HG02840 (cell line): Measurements from ENCODE around the gene SIGLECL1.

ENCODE experiments used
- ATAC-seq: cut with Tn5 transposase; IDR thresholded peaks from one replicate; pipeline ENCODE4 v1.9.1; 2021; ENCODE audit warnings: mild to moderate bottlenecking, moderate library complexity, moderate number of reproducible peaks; ENCODE audit not compliant: unreplicated experiment, low FRiP score

Gene SIGLECL1

DNA sequence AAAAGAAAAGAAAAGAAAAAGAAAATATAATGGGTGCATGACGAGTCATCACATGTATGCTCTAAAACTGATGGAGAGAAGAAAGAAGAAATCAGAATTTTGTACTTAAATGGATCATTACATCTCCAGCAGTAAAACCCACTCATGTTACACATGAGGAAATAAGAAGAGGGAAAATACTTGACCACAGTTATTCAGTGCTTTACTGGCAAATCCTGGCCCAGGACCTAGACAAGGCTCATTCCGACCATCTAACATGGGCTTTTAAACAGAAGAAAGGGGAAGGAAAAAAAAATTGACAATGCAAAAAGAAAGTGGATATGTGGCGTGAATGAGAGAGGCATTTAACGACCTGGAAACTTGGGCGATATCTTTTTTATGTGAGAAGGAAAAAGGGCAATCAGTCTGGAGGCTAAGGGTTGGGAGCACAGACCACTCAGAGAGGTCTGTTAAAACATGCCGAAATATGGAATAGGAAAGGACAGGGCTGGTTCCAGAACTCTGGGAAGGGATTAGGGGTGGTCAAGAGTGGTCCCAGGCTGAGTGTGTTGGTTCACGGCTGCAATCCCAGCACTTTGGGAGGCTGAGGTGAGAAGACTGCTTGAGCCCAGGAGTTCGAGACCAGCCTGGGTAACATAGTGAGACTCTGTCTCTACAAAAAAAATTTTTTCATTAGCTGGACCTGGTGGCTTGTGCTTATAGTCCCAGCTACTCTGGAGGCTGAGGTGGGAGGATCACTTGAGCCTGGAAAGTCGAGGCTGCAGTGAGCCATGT, 1.6 kb downstream of the SIGLECL1 start:
- no peak for ATAC-seq

DNA sequence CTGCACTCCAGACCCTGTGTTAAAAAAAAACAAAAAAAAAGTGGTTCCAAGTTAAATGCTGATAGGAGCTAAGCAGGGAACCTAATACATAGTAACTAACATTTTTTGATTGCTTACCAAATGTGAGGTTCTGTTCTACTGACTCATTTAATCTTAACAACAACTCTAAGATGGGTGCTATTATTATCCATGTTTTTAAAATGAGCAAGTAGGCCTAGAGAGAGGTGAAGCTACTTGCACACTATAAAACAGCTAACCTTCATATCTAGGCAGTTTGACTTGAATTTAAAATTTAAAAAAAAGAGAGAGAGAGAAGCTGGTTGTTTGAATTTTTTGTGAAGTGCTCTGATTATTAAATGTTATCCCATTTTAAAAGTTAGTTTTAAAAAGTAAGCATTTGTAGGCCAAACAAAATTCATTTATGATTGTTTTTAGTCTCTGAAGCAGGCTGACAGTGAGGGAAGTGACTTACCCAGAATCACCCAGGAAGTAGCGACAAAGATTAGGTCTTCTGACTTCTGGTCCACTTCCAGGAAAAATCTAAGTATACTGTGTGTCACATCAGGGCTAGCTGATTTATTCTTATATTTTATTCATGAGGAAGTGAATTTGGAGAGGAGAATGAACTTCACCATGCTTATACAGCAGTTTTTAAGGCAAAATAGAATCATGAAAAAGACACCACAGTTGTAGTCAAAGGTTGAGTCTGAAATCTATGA, 2.4 kb downstream of the SIGLECL1 start:
- ATAC-seq: no peak

DNA sequence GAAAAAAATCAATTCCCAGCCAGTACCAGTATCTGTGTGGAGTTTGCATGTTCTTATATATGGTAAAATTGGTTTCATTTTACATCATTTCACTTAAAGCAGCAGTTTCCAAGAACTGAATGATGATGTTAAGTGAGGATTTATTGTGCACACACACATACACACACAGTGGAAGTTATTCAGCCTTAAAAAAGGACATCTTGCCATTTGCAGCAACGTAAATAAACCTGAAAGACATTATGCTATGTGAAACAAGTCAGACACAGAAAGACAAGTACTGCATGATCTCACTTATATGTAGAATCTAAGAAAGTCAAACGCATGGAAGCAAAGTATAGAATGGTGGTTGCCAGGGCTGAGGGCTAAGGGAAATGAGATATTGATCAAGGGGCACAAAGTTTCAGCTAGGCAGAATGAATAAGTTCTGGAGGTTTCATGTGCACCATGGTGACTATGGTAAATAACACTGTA, 5.3 kb downstream of the SIGLECL1 start:
- no peak for ATAC-seq

DNA sequence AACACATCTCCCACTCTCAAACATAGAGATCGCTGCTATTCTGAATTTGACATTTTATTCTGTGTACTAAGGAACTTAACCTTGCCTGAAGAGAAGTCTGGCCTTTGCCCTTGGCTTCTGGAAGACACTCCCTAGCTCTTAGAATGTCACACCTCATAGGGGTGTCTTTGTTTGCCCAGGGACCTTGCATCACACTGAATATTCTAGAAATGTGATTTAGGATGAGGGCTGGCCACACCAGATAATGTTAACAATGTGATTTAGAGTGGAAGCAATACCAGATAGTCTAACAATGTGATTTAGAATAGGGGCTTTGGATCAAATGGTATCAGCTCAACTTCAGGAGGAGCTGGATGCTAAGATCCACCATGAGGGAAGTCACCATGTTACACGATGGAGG, 6.6 kb downstream of the SIGLECL1 start:
- no peak for ATAC-seq

- no peak for ATAC-seq
These were observed 7.6 kb downstream of the SIGLECL1 start for GRCh38 chr19:51258165-51259160.

- no peak for ATAC-seq
These were observed 8.7 kb downstream of the SIGLECL1 start for GRCh38 chr19:51259348-51260245.

DNA sequence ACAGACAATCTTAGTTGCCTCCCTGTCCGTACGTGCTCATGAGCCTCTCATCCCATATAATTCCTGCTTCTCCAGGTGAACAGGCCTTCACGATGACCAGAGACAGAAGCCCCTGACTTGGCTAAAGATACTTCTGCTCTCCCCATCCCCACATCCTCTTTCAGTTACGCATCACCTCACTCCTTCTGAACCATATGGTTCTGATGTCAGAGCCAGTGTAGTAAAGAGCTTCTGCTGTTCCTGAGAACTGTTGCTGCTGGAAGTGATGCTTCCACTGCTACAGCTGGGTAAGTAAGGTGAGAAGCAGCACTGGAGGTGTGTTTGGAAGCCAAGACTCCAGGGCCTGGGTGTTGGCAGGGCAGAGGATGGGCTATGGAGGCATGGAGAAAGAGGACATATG, 12.9 kb downstream of the SIGLECL1 start:
- ATAC-seq: no peak

GRCh38 chr19:51271067-51271466, 20.2 kb downstream of the SIGLECL1 start:
- no peak for ATAC-seq

DNA sequence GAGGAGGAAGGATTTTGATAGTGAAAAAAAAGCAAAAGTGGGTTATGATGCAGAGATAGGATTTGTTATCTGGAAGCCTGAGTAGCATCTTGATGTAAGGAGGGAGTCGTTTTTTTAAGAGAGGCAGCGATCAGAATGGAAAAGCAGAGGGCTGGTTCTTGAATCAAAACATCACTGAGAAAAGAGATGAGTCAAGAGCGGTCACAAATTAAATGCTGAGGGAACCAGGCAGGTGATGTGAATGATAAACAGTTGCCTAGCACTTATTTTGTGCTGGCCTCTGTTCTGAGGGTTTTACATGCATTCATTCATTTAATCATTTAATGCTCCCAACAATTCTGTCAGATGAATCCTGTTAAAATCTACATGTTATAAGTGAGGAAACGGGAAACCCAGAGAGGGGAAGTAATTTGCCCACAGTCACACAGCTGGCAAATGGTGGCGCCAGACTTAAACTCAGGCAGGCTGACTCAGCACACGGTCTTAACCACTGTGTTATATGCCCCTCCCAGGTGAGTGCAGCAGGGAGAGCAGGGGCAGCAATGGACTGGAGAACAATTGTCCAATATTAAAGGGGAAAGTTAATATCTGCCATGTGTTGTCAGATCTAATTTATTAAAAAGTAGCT, 21.4 kb downstream of the SIGLECL1 start:
- no peak for ATAC-seq

DNA sequence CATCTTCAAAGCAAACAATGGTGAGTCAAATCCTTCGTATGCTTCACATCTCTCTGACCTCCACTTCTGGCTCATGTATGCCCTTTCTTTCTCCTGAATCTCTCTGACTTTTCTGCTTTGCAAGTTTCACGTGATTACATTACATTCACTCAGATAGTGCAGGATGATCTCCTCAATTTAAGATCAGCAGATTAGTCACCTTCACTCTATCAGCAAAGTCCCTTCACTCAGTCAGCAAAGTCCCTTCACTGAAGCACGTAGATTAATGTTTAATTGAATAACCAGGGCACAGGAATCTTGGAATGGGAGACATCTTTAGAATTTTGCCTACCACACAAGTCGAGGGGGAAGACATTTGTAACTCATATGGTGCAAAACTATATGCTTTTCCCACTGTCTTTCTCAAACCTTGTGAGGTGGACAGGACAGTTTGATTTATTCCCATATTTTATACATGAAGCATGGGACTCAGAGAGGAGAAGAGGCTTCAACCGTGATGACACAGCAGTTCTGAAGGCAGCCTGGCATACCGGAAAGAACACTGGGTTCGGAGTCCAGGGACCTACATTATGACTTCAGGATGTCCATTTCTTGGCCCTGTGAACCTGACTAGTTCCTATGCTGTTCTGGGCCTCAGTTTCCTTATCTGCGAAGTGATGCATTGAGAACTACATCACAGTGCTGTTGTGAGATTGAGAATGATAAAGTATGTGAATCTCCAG, 23.3 kb downstream of the SIGLECL1 start:
- no peak for ATAC-seq

- no peak for ATAC-seq
These were observed 26.2 kb downstream of the SIGLECL1 start for GRCh38 chr19:51277112-51277511.

DNA sequence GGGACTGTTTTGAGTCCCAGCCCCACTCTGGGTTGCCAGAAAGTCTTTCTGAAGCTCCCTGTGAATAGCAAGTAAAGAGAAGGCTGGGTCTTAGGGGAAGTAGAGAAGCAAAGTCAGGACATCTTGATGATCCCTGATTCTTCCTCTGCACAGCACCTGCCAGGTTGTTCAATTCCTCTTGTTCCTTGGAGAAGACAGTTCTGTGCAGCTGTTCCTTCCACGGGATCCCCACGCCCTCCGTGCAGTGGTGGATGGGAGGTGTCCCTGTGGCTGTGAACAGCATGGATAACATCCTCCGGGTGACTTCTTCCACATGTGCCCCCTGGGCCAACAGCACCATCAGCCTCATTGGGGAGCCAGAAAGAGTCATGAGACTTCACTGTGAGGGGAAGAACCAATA, 31.5 kb downstream of the SIGLECL1 start:
- ATAC-seq: no peak

DNA sequence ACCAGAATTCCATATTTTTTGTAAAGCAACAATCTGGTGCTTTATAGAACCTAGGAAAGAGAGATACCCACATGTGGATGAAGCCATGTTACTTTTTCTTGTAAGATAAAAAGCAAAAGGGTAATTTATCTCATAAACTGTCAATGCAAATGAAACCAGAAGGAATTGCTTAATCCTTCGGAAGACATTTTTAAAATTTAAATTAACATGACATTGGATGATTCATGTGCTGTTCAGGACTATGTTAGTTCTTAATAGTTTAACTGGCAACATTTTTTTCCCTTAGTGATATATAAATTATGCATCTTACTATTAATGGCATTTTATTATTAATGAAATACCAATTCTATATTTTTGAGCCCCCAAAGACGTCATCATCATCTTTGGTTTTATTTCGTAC, 34.8 kb downstream of the SIGLECL1 start:
- no peak for ATAC-seq

GRCh38 chr19:51289635-51290034, 38.8 kb downstream of the SIGLECL1 start:
- ATAC-seq: no peak

- ATAC-seq: no peak
These were observed 42.1 kb downstream of the SIGLECL1 start for GRCh38 chr19:51292971-51293370.

- no peak for ATAC-seq
These were observed 42.8 kb downstream of the SIGLECL1 start for GRCh38 chr19:51293571-51294210.

- ATAC-seq: no peak
These were observed 43.5 kb downstream of the SIGLECL1 start for GRCh38 chr19:51294211-51294976.
